A549 (cell line): ENCODE results near the gene ASAP2. TPM values are rescaled to one million over a fixed set of nuclear protein-coding genes. Genes with fewer than 3 reads are reported as not detected.

Experiments
- ATAC-seq, 2 experiments: fragments of 200-7000 bp in 1 of 2; fragments of >200 bp in 1 of 2; cut with Nextera tagmentation in 1 of 2; cut with Tn5 transposase in 1 of 2; 3 replicates each; pipeline versions ENCODE4 v1.8.0 to v1.9.1; 2018 to 2020; ENCODE audit warnings: mild to moderate bottlenecking in 1 of 2, moderate library complexity in 1 of 2
- CTCF ChIA-PET: fragments of 300-600 bp; sonication (Branson Sonifier 250); formaldehyde crosslinking; extraction: SDS; loops from one replicate; lab custom pipeline; 2021; ENCODE audit warnings: antibody characterized with exemption, inconsistent platforms; lab: Yijun Ruan, JAX
- POLR2A ChIA-PET: fragments of 350-600 bp; formaldehyde crosslinking; extraction: SDS; loops from one replicate; lab custom pipeline; 2021; ENCODE audit warnings: antibody characterized with exemption, inconsistent platforms; lab: Yijun Ruan, JAX
- DNase-seq, 2 experiments: peaks; one replicate each; pipeline versions ENCODE4 v3.0.0 to v3.0.0-alpha.2; 2011 to 2016; ENCODE audit warnings: low read depth in 1 of 2, low spot score in 1 of 2
- FAIRE-seq: peaks from 2 replicates; lab custom pipeline; 2011; peaks lifted over from hg19 to GRCh38; lab: Jason Lieb, UNC
- H3K27ac ChIP-seq, 2 experiments: fragments of >200 bp; sonication (Bioruptor Twin); formaldehyde crosslinking; 3 replicates each; pipeline ENCODE4 v1.5.1; 2016 to 2017
- H3K4me1 ChIP-seq: fragments of >200 bp; sonication (Bioruptor Twin); formaldehyde crosslinking; 3 replicates; pipeline ENCODE4 v1.6.1; 2016
- H3K4me2 ChIP-seq: fragments of >200 bp; sonication (Bioruptor Twin); formaldehyde crosslinking; 3 replicates; pipeline ENCODE4 v1.6.1; 2016
- H3K4me3 ChIP-seq: fragments of >200 bp; sonication (Bioruptor Twin); formaldehyde crosslinking; 3 replicates; pipeline ENCODE4 v1.5.1; 2016
- H3K9me3 ChIP-seq: fragments of >200 bp; sonication (Bioruptor Twin); formaldehyde crosslinking; 3 replicates; pipeline ENCODE4 v1.6.1; 2016
- BHLHE40 ChIP-seq: IDR thresholded peaks from 2 replicates; pipeline ENCODE4 v1.6.1; 2012; ENCODE audit warnings: low read depth, low read length, inconsistent platforms
- CBX2 ChIP-seq: fragments of 200-600 bp; sonication (generic); IDR thresholded peaks from 2 replicates; pipeline ENCODE4 v1.6.1; 2016; ENCODE audit warnings: low read depth, mild to moderate bottlenecking, borderline replicate concordance
- CEBPB ChIP-seq, 2 experiments: fragments of >200 bp in 1 of 2; sonication (Bioruptor Twin) in 1 of 2; formaldehyde crosslinking in 1 of 2; IDR thresholded peaks; 2 replicates each; pipeline ENCODE4 v1.6.1; 2012 to 2016
- CHD4 ChIP-seq: fragments of 200-600 bp; sonication (generic); IDR thresholded peaks from 2 replicates; pipeline ENCODE4 v1.6.1; 2016; ENCODE audit warnings: antibody characterized with exemption, mild to moderate bottlenecking, borderline replicate concordance
- EHF ChIP-seq: fragments of 250-450 bp; sonication (Bioruptor Pico); IDR thresholded peaks from 2 replicates; pipeline ENCODE4 v1.5.0; 2020; ENCODE audit warnings: mild to moderate bottlenecking
- EHMT2 ChIP-seq: fragments of 200-600 bp; sonication (generic); IDR thresholded peaks from 2 replicates; pipeline ENCODE4 v1.6.1; 2016; ENCODE audit warnings: antibody characterized with exemption, low read depth, mild to moderate bottlenecking, moderate library complexity
- ELK1 ChIP-seq: fragments of 150-350 bp; IDR thresholded peaks from 2 replicates; pipeline ENCODE4 v1.6.1; 2014; ENCODE audit warnings: low read depth, mild to moderate bottlenecking, low read length
- GATA3 ChIP-seq: IDR thresholded peaks from 2 replicates; pipeline ENCODE4 v1.6.1; 2012; ENCODE audit warnings: borderline replicate concordance
- HDAC2 ChIP-seq: fragments of 200-600 bp; sonication (generic); IDR thresholded peaks from 2 replicates; pipeline ENCODE4 v1.6.1; 2016
- HOXA7 ChIP-seq: fragments of 250-450 bp; sonication (Bioruptor Pico); IDR thresholded peaks from 2 replicates; pipeline ENCODE4 v1.5.0; 2020; ENCODE audit warnings: mild to moderate bottlenecking, moderate library complexity
- JUN ChIP-seq, 2 experiments: fragments of >200 bp; sonication (Bioruptor Twin); formaldehyde crosslinking; IDR thresholded peaks; 2 replicates in 1 of 2; 3 replicates in 1 of 2; pipeline ENCODE4 v1.6.1; 2016 to 2017
- MYC ChIP-seq: IDR thresholded peaks from 2 replicates; pipeline ENCODE4 v1.6.1; 2012; ENCODE audit warnings: mild to moderate bottlenecking, inconsistent platforms, low read length, improper control_type of control experiment, borderline replicate concordance
- NR3C1 ChIP-seq: fragments of >200 bp; sonication (Bioruptor Twin); formaldehyde crosslinking; IDR thresholded peaks from 3 replicates; pipeline ENCODE4 v1.6.1; 2017
- PBX3 ChIP-seq: IDR thresholded peaks from 2 replicates; pipeline ENCODE4 v1.6.1; 2012
- POLR2AphosphoS2 ChIP-seq: conservative IDR thresholded peaks from 2 replicates; pipeline ENCODE4 v1.6.1; 2012; ENCODE audit warnings: low read length, improper control_type of control experiment, inconsistent platforms
- REST ChIP-seq: fragments of 200-600 bp; sonication (generic); IDR thresholded peaks from 2 replicates; pipeline ENCODE4 v1.6.1; 2016; ENCODE audit warnings: antibody characterized with exemption, mild to moderate bottlenecking, moderate library complexity
- RFX5 ChIP-seq: fragments of 450-650 bp; IDR thresholded peaks from 2 replicates; pipeline ENCODE4 v1.7.1; 2014; ENCODE audit warnings: antibody characterized with exemption, mild to moderate bottlenecking, moderate library complexity
- RNF2 ChIP-seq: fragments of 200-600 bp; sonication (generic); IDR thresholded peaks from 2 replicates; pipeline ENCODE4 v1.6.1; 2016; ENCODE audit warnings: low read depth, mild to moderate bottlenecking, antibody characterized with exemption, moderate library complexity, borderline replicate concordance
- TP53 ChIP-seq: fragments of 250-450 bp; sonication (Bioruptor Pico); IDR thresholded peaks from 2 replicates; pipeline ENCODE4 v1.5.0; 2021; ENCODE audit warnings: mild to moderate bottlenecking, moderate library complexity
- ZC3H11A ChIP-seq: fragments of 450-650 bp; IDR thresholded peaks from 2 replicates; pipeline ENCODE4 v1.6.1; 2014; ENCODE audit warnings: antibody characterized with exemption, mild to moderate bottlenecking
- ZFP36 ChIP-seq: fragments of 450-650 bp; IDR thresholded peaks from 2 replicates; pipeline ENCODE4 v1.6.1; 2014; ENCODE audit warnings: borderline replicate concordance; ENCODE audit not compliant: partially characterized antibody
- ZSCAN20 ChIP-seq: fragments of 250-450 bp; sonication (Bioruptor Pico); IDR thresholded peaks from 2 replicates; pipeline ENCODE4 v1.8.0; 2022; ENCODE audit warnings: mild to moderate bottlenecking, moderate library complexity
- WGBS: methylation state at CpG from one replicate; pipeline ENCODE4 v1.1.6; 2017; ENCODE audit errors: missing lambda C conversion rate; 5-methylcytosine and 5-hydroxymethylcytosine counted together
- polyA plus RNA-seq, 4 experiments: library from polyadenylated mRNA; depleted of rRNA in 3 of 4; stranded (reverse); fragments of >200 nt; fragmentation: RNase III in 1 of 4; extraction: RNeasy Plus Mini Kit Qiagen cat#74134 plus additional on column Dnase treatment in 1 of 4; gene quantifications; 2 replicates in 3 of 4; 3 replicates in 1 of 4; pipeline ENCODE4 v1.2.3, GENCODE V29; 2011 to 2017

The ASAP2 gene
- polyA plus RNA-seq, 2 of the 4 experiments (the other 2 are of a cell fraction): 17.8 to 27.9 TPM

GRCh38 chr2:9382604-9383235 is 176.1 kb downstream of the ASAP2 start:
- ChIA-PET POLR2A (no interaction called here), CTCF (interaction anchor here (1.3 to 3.5 kb wide), 5 partner anchors 10 to 240 kb away, joined by 3 to 25 read pairs (median 6); partner anchors contain the start of genes CPSF3 and ITGB1BP1)
- ATAC-seq: no peak
- Histone ChIP-seq H3K27ac (peak overlapping the region; percentile 92 to 96; a peak in 4 of 6 replicates), H3K4me3 (no peak overlapping the region), H3K4me1 (peaks cover 80% of the 10 kb centered on the region), H3K9me3 (no peaks in the 10 kb centered on the region), H3K4me2 (no peak overlapping the region)
- WGBS: 94% methylated on average over 6 of the region's 6 CpGs
- no peak for DNase-seq
- TF ChIP-seq ELK1 (no peak), HDAC2 (no peak), POLR2AphosphoS2 (no peak), RNF2 (no peak), EHMT2 (no peak), NR3C1 (no peak)
- FAIRE-seq: no peak

GRCh38 chr2:9384521-9384920 is 177.9 kb downstream of the ASAP2 start:
- H3K4me3 ChIP-seq: no peak overlapping the region
- H3K27ac ChIP-seq: peak overlapping the region; percentile 29 to 76; a peak in 4 of 6 replicates
- WGBS: 87% methylated on average over 4 of the region's 4 CpGs
- TF ChIP-seq CBX2: no peak
- no peak for TF ChIP-seq ZFP36
- no peak for TF ChIP-seq RNF2
- no peak for TF ChIP-seq REST
- no peak for TF ChIP-seq CHD4
- no peak for TF ChIP-seq HOXA7 (CRISPR knock-in tag)
- no peak for TF ChIP-seq ZC3H11A
- H3K9me3 ChIP-seq: no peaks in the 10 kb centered on the region
- ChIA-PET POLR2A (no interaction called here), CTCF (interaction anchor here (1.0 to 2.1 kb wide), 3 partner anchors 17 to 245 kb away, joined by 3 to 5 read pairs (median 5); no protein-coding TSS in a partner anchor)
- H3K4me2 ChIP-seq: no peak overlapping the region
- peaks cover 73% of the 10 kb centered on the region for H3K4me1 ChIP-seq
- DNase-seq: no peak
- no peak for ATAC-seq
- FAIRE-seq: no peak

GRCh38 chr2:9385841-9386240 is 179.2 kb downstream of the ASAP2 start:
- ChIA-PET POLR2A (no interaction called here), CTCF (interaction anchor here (1.5 to 4.6 kb wide), 5 partner anchors 10 to 243 kb away, joined by 3 to 16 read pairs (median 5); no protein-coding TSS in a partner anchor)
- WGBS: 94% methylated on average over 6 of the region's 6 CpGs
- no peak for ATAC-seq
- no peak for DNase-seq
- no peak for FAIRE-seq
- H3K4me1 ChIP-seq: peaks cover 63% of the 10 kb centered on the region
- peak overlapping the region; percentile 55 for H3K4me2 ChIP-seq
- peak overlapping the region; percentile 63 to 76 for H3K27ac ChIP-seq
- H3K4me3 ChIP-seq: no peak overlapping the region
- no peaks in the 10 kb centered on the region for H3K9me3 ChIP-seq
- TF ChIP-seq CBX2 (no peak), BHLHE40 (no peak), HOXA7 (CRISPR knock-in tag) (no peak), PBX3 (no peak), EHF (no peak), CHD4 (no peak), JUN (IDR thresholded peaks at IDR 0.05) (no peak), TP53 (CRISPR knock-in tag) (no peak), REST (no peak), ZFP36 (no peak), GATA3 (no peak), ZSCAN20 (CRISPR knock-in tag) (no peak), RFX5 (no peak), MYC (no peak), CEBPB (IDR thresholded peaks at IDR 0.05) (no peak)
